ENCODE results near the gene SPDYC.
"Not testable (repeated sequence)": the region's sequence is repeated elsewhere in the genome, so short reads cannot be mapped to it uniquely, and the experiment has no call there.

SPDYC gene

DNA sequence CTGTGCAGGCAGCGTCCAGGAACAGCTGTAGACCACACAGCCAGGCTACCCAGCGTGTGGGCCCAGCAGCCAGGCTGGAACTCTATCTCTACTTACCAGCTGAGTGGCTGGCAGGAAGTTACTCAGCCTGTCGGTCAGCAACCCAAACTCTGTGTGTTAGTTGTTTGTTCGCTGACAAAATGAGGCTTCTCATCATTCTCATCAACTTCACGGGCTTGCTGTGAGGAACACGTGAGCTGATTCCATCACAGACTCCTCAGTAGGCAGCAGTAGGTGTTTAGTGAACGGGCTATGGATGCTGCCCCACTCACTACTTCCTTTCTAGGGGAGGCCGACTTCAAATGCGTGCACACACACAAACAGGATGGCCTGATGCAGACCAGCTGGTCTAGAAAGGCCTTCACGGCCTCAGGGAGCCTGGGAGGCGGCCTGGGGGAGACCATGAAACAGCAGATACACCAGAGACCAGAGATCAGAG is 830 bp upstream of the SPDYC start:
- no peak for DNase-seq (ENCODE audit: low spot score)

DNA sequence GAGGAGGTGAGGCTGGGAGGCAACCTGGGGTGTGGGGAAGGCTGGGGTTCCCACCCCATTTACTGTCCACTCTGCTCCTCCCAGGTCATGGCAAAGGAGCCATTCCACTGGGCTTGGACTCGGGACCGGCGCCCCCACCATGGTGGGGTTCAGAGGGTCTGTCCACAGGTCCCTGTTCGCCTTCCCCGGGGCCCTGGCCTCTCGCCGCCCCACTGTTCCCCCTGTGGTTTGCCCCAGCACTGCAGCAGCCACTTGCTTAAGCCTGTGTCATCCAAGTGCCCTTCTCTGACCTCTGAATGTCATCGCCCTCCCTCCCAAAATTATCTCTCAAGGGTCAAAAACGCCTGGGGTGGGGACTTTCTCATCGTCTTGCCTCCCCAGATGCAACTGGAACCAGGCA is 2.6 kb downstream of the SPDYC start:
- DNase-seq (ENCODE audit: low spot score) = no peak

- DNase-seq (ENCODE audit: low spot score) = not testable (repeated sequence)
Measured at GRCh38 chr11:65174571-65175010, 4.6 kb downstream of the SPDYC start.

- peak; percentile 73 for DNase-seq (ENCODE audit: low spot score)
Measured at GRCh38 chr11:65180877-65181568, 11.0 kb downstream of the SPDYC start.

DNA sequence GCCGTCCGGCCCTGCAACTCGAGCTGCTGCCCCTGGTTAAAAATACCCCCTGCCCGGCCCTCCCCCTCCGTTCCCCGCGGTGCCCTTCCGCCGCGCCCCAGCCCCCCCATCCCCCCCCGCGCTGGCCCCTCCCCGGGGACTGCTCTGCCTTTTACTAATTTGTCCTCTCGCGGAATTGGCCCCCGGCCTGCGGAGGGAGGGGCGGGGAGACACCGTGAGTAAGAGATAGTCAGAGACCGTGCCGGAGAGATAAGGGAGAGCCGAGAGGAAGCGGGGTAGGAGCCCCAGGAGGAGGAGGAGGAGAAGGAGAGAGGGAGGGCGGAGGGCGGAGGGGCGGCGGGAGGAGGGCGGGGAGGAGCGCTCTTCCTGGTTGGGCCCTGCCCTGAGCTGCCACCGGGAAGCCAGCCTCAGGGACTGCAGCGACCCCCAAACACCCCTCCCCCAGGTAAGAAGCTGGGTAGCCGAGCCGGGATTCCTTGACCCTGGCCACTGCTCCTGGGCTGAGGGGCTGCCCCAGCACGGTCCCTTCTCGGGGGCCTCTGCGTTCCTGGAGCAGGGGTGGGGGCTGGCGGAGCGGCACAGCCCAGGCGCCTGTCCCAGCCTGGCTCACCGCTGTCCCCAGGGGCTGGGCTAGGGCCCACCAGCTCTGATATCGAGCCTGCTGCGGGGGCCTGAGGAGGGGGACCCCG is 11.7 kb downstream of the SPDYC start, which contains the start of gene CAPN1:
Gene CAPN1 (plus strand): TSS at position 360 of the 689 bp plus-strand sequence. CDS start 774 bp downstream, outside the sequence.
- DNase-seq (ENCODE audit: low spot score) = peak; percentile 85

- DNase-seq (ENCODE audit: low spot score) = peak; percentile 26
Measured at GRCh38 chr11:65182258-65183170, 12.5 kb downstream of the SPDYC start.

GRCh38 chr11:65183201-65183891 is 13.3 kb downstream of the SPDYC start:
- no peak for DNase-seq (ENCODE audit: low spot score)

- no peak for DNase-seq (ENCODE audit: low spot score)
Measured at GRCh38 chr11:65184146-65184545, 14.1 kb downstream of the SPDYC start.

- DNase-seq (ENCODE audit: low spot score) = no peak
Measured at GRCh38 chr11:65185171-65185570, 15.1 kb downstream of the SPDYC start.

DNA sequence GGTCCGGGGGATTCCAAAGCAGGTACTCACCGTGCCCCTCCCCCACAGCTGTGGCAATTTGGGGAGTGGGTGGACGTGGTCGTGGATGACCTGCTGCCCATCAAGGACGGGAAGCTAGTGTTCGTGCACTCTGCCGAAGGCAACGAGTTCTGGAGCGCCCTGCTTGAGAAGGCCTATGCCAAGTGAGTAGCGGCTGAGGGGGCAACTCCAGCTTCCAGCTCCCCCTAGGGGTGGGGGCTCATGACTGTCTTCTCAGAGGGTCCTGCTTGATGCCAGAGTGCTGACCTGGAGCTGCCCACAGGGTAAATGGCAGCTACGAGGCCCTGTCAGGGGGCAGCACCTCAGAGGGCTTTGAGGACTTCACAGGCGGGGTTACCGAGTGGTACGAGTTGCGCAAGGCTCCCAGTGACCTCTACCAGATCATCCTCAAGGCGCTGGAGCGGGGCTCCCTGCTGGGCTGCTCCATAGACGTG is 15.9 kb downstream of the SPDYC start:
- DNase-seq (ENCODE audit: low spot score) = no peak

DNA sequence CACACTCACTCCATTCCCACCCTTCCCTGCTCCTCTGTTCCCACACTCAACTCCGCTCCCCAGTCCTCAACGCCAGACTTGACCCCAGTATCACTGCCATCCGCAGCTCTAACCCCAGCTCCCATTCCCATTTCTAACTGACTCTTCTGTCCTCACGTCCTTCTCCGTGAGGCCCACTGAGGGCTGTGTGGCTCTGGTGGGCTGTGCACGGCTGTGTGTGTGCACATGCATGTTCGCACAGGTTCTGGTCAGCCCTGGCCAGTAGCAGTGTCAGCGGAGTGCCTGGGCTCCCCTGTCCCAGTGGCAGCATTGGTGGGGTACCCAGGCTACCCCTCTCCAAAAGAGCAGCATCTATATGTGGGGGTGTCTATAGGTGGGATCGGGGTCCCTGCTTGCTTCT is 16.7 kb downstream of the SPDYC start:
- no peak for DNase-seq (ENCODE audit: low spot score)

- no peak for DNase-seq (ENCODE audit: low spot score)
Measured at GRCh38 chr11:65187146-65187675, 17.2 kb downstream of the SPDYC start.

- no peak for DNase-seq (ENCODE audit: low spot score)
Measured at GRCh38 chr11:65187971-65188461, 18.0 kb downstream of the SPDYC start.

DNA sequence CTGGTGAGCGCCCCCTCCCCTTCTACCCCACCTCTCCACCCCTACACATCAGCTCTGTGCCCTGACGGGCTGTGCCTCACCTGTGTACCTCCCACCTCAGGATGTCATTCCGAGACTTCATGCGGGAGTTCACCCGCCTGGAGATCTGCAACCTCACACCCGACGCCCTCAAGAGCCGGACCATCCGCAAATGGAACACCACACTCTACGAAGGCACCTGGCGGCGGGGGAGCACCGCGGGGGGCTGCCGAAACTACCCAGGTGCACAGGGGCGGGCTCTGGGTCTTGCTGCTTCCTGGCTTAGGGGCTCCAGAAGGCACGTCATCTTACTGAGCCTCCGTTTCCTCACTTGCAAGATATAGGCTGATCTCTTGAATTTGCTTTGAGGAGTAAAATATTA is 18.5 kb downstream of the SPDYC start:
- DNase-seq (ENCODE audit: low spot score) = no peak

- DNase-seq (ENCODE audit: low spot score) = no peak
Measured at GRCh38 chr11:65189191-65189590, 19.2 kb downstream of the SPDYC start.

DNA sequence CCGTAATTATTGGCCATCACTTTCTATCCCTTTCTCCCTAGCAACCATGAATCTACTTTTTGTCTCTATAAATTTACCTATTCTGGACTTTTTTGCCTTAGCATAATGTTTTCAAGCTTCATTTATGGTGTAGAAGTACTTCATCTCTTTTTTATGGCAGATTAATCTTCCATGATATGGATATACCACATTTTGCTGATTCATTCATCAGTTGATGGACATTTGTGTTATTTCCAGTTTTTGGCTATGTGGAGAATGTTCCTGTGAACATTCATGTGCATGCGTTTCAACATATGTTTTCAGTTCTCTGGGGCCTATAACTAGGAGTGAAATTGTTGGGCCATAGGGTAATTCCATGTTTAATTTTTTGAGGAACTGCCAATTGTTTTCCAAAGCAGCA is 24.5 kb downstream of the SPDYC start:
- no peak for DNase-seq (ENCODE audit: low spot score)

- no peak for DNase-seq (ENCODE audit: low spot score)
Measured at GRCh38 chr11:65204143-65204542, 34.1 kb downstream of the SPDYC start.

DNA sequence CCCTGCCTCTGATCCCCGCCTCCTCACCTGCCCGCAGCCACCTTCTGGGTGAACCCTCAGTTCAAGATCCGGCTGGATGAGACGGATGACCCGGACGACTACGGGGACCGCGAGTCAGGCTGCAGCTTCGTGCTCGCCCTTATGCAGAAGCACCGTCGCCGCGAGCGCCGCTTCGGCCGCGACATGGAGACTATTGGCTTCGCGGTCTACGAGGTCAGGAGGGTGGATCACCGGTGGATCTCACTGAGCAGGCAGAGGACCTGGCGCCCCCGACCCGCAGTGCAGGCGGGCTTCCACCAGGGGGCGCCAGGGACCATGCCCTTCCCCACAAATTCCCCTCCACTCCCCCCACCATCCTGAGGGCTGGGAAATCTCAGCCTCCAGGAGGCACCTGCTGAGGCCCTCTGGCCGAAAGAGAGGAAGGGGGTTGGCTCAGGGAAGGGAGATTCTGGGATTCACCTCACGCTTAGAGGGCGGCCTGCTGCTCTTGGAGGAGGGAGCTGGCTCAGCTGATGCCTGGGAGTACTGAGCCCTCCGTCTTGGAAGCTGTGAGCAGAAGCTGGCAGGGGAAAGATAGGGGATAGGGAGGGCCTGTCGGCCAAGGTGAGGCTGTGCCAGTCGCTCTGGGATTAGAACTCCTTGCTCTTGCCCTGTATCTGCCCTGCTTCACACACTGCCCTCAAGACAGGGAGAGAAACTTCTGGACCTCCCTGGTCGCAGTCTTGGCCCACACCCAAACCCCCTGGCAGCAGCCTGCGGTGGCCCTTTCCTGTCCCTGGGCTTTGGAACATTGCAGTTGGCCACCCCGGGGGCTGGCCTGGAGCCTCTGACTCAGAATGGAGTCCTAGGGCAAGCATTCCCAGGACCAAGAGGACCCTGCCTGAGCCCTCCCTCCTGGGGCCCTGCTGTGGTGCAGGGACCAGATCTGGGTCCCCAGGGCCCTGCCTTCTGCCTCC is 34.9 kb downstream of the SPDYC start:
- peak; percentile 68 for DNase-seq (ENCODE audit: low spot score)

DNA sequence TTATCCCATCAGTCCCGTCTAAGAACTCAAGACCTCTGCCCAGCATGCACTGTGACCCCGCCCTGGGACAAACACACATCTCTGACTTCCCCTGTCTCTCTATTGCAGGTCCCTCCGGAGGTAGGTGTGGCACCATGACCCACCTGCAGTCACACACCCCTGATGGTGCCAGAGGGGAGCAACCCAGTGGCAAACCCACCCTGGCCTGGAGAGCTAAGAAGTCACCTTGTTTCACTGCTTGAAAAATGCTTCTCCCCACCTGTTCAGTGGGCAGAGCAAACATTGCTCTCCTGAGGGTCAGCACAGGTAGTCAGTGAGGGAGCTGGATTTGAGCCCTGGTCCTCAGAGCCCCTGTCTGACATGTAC is 35.6 kb downstream of the SPDYC start:
- no peak for DNase-seq (ENCODE audit: low spot score)

DNA sequence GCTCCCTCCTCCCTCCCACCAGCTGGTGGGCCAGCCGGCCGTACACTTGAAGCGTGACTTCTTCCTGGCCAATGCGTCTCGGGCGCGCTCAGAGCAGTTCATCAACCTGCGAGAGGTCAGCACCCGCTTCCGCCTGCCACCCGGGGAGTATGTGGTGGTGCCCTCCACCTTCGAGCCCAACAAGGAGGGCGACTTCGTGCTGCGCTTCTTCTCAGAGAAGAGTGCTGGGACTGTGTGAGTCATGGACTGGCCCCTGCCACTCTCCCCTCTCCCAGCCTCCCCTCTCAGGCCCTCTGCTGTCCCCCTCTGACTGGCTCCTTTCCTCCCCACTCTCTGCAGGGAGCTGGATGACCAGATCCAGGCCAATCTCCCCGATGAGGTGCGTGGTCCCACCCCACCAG is 36.4 kb downstream of the SPDYC start:
- DNase-seq (ENCODE audit: low spot score) = no peak
